ENCODE measurements around the gene PLCB1.
"Not testable (repeated sequence)": the region's sequence is repeated elsewhere in the genome, so short reads cannot be mapped to it uniquely, and the experiment has no call there.

PLCB1 gene

DNA sequence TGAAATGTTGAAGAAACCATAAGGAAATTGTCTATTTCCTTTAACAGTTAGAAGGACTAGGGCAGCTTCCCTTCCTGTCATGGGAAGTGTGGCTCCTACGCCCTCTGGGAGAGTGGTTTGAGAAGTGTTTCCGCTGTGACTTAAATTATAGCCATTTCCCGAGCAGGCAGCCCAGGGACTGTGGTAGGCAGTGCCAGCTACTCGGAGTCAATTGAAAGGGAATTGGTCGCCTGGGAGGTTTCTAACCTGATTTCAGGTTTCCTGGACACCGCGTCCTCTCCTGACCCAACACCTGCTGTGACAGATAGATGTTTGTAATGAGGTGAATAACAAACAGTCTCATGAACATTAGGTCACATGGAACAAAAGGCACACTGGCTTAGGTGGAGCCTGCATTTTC lies 680.8 kb downstream of the PLCB1 start:
- H3K27me3 Mint-ChIP-seq (ENCODE audit: low read depth, poor library complexity): peaks cover 4% of the 10 kb centered on the region
- H3K36me3 Mint-ChIP-seq (ENCODE audit: low read depth): no peaks in the 10 kb centered on the region
- H3K4me1 Mint-ChIP-seq: peaks cover 34% of the 10 kb centered on the region
- H3K4me3 Mint-ChIP-seq: no peak overlapping the region
- DNase-seq: no peak
- no peak overlapping the region for H3K27ac Mint-ChIP-seq
- H3K9me3 Mint-ChIP-seq: no peaks in the 10 kb centered on the region
- TF ChIP-seq, protein P1, sequence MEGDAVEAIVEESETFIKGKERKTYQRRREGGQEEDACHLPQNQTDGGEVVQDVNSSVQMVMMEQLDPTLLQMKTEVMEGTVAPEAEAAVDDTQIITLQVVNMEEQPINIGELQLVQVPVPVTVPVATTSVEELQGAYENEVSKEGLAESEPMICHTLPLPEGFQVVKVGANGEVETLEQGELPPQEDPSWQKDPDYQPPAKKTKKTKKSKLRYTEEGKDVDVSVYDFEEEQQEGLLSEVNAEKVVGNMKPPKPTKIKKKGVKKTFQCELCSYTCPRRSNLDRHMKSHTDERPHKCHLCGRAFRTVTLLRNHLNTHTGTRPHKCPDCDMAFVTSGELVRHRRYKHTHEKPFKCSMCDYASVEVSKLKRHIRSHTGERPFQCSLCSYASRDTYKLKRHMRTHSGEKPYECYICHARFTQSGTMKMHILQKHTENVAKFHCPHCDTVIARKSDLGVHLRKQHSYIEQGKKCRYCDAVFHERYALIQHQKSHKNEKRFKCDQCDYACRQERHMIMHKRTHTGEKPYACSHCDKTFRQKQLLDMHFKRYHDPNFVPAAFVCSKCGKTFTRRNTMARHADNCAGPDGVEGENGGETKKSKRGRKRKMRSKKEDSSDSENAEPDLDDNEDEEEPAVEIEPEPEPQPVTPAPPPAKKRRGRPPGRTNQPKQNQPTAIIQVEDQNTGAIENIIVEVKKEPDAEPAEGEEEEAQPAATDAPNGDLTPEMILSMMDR (IDR thresholded peaks at IDR 0.05): no peak

DNA sequence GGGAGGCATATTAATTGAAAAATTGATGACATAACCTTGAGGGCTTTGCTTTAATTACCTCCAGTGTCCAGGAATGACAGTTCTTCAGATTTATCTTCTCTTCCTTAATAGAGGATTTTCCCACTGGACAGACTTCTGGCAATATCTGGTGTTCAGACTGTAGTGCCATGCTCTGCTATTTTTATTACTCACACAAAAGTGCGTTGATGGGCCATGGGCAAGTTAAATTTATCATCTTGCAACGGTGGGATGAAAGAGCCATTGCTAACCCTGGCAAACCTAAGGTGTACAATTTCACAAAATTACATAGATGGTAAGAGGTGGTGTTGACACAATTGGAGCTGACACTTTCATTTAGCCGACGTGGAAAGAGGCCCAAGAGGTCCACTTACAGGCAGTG lies 683.1 kb downstream of the PLCB1 start:
- DNase-seq: no peak
- Mint-ChIP-seq H3K36me3 (ENCODE audit: low read depth) (no peaks in the 10 kb centered on the region), H3K27ac (no peak overlapping the region), H3K9me3 (no peaks in the 10 kb centered on the region), H3K4me1 (peaks cover 10% of the 10 kb centered on the region), H3K27me3 (ENCODE audit: low read depth, poor library complexity) (peaks cover 4% of the 10 kb centered on the region), H3K4me3 (no peak overlapping the region)
- TF ChIP-seq, protein P1 (IDR thresholded peaks at IDR 0.05): no peak

DNA sequence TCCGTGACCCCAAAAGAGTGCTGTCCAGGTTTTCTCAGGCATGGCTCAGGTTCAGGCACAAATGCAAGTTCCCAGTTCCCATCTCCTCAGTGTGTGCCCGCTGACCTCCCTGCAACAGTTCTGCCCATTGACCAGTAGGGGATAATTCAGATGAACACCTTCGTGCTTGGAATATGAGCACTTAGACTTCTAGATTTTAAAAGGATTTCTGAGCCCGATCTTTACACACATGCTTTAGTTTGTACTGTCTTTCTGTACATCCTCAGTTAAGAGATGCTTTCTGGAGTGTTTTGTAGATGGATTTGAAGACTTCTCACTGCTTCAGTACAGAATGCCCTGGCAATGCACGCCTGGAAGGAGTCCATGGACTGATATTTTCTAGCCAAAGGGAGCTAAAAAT lies 697.2 kb downstream of the PLCB1 start:
- DNase-seq: no peak
- H3K36me3 Mint-ChIP-seq (ENCODE audit: low read depth): peaks cover 18% of the 10 kb centered on the region
- H3K4me3 Mint-ChIP-seq: no peak overlapping the region
- no peaks in the 10 kb centered on the region for H3K4me1 Mint-ChIP-seq
- H3K27ac Mint-ChIP-seq: no peak overlapping the region
- H3K27me3 Mint-ChIP-seq (ENCODE audit: low read depth, poor library complexity): peaks cover 8% of the 10 kb centered on the region
- TF ChIP-seq, protein P1 (IDR thresholded peaks at IDR 0.05): peak; percentile 23
- peaks cover 14% of the 10 kb centered on the region for H3K9me3 Mint-ChIP-seq

DNA sequence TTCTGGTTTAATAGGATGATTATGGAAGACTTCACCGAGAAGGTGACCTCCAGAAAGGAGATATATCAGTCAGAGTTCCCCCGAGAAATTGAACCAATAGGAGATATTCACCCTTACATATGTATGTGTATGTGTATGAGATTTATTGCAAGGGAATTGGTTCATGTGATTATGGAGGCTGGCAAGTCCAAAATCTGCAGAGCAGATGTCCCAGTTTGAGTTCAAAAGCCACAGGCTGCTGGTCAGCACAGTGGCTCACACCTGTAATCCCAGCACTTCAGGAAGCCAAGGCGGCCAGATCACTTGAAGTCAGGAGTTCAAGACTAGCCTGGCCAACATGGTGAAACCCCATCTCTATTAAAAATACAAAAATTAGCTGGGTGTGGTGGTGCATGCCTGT lies 702.2 kb downstream of the PLCB1 start:
- not testable (repeated sequence) for H3K27me3 Mint-ChIP-seq (ENCODE audit: low read depth, poor library complexity); H3K4me1 Mint-ChIP-seq; H3K27ac Mint-ChIP-seq; DNase-seq; H3K4me3 Mint-ChIP-seq
- H3K36me3 Mint-ChIP-seq (ENCODE audit: low read depth): peaks cover 18% of the 10 kb centered on the region
- peaks cover 15% of the 10 kb centered on the region for H3K9me3 Mint-ChIP-seq

DNA sequence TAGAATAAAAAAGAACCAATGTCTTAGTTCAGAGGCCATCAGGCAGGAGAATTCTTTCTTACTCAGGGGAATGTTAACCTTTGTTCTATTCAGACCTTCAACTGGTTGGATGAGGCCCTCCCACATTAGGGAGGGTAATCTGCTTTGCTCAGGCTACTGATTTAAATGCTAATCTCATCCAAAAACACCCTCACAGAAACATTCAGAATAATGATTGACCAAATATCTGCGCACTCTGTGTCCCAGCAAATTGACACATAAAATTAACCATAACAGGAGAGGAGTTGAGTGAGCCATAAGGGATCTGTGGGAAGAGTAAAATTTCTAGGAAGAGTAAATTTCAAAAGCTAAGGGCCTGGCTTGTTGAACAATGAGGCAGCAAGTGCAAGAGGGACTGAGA lies 702.8 kb downstream of the PLCB1 start:
- H3K27ac Mint-ChIP-seq: no peak overlapping the region
- H3K27me3 Mint-ChIP-seq (ENCODE audit: low read depth, poor library complexity): peaks cover 4% of the 10 kb centered on the region
- TF ChIP-seq, protein P1 (IDR thresholded peaks at IDR 0.05): no peak
- peaks cover 18% of the 10 kb centered on the region for H3K36me3 Mint-ChIP-seq (ENCODE audit: low read depth)
- no peak for DNase-seq
- H3K4me1 Mint-ChIP-seq: no peaks in the 10 kb centered on the region
- H3K4me3 Mint-ChIP-seq: no peak overlapping the region
- H3K9me3 Mint-ChIP-seq: peaks cover 15% of the 10 kb centered on the region

DNA sequence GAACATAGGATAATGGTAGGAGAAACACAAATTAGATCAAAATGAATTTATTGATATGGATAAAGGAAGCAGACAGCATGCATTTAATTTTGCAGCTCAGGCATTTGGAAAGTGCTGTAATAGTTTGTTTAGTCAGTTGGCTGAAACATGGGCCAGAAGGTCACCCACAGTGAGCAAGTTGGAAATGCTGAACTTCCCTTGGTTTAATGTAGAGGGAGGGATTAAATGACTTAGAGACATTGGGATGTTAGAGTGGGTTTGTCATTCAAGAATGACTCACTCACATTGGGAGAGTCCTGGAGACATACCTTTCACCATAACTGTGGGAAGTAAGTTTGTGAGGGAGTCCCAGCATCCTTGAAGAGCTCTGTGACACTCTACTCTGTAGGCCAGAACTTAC lies 705.3 kb downstream of the PLCB1 start:
- H3K9me3 Mint-ChIP-seq: peaks cover 17% of the 10 kb centered on the region
- no peak overlapping the region for H3K27ac Mint-ChIP-seq
- TF ChIP-seq, protein P1 (IDR thresholded peaks at IDR 0.05): no peak
- peaks cover 4% of the 10 kb centered on the region for H3K27me3 Mint-ChIP-seq (ENCODE audit: low read depth, poor library complexity)
- peaks cover 22% of the 10 kb centered on the region for H3K36me3 Mint-ChIP-seq (ENCODE audit: low read depth)
- H3K4me3 Mint-ChIP-seq: no peak overlapping the region
- no peak for DNase-seq
- H3K4me1 Mint-ChIP-seq: no peaks in the 10 kb centered on the region
